Measurements from ENCODE around the gene ARL4A. TPM values are rescaled to one million over a fixed set of nuclear protein-coding genes. Genes with fewer than 3 reads are reported as not detected.

The ARL4A gene
- total and polyA plus RNA-seq, 2 donors (not counting 3 experiments of a cell fraction or from before 2014, with no cell fraction given) = 34.1 to 43.2 TPM

GRCh38 chr7:12708314-12708713 lies 20.9 kb downstream of the ARL4A start:
- no peak overlapping the region for H3K4me3 ChIP-seq (replicated peaks in 1 of 3; ENCODE audit: insufficient read depth in 1 of 3, low read depth in 1 of 3, low read length in 3 of 3)
- H3K9ac ChIP-seq (replicated peaks; ENCODE audit: extremely low read depth, insufficient read depth, low read length) = no peak overlapping the region
- POLR2A ChIA-PET = no interaction called here
- no peaks in the 10 kb centered on the region for H3K36me3 ChIP-seq (ENCODE audit: control insufficient read depth in 2 of 2, extremely low read depth in 1 of 2, insufficient read depth in 2 of 2, low read length in 2 of 2)
- no peaks in the 10 kb centered on the region for H4K20me1 ChIP-seq (replicated peaks; ENCODE audit: control insufficient read depth, extremely low read depth, insufficient read depth, low read length)
- no TSS peak for BruUV-seq (replicated peaks)
- intact Hi-C loops (cut with micrococcal nuclease) (no loop called here), dilution Hi-C loops (cut with MboI; ENCODE audit: extremely low pct_ligation_motif_present, low sequenced_read_pairs) (no loop called here)
- DNase-seq (ENCODE audit: low read depth, low spot score) (peak; percentile 64), FAIRE-seq (no peak)
- no peaks in the 10 kb centered on the region for H3K9me1 ChIP-seq (replicated peaks; ENCODE audit: control insufficient read depth, extremely low read depth, insufficient read depth, low read length)
- H3K9me3 ChIP-seq (replicated peaks; ENCODE audit: control insufficient read depth, insufficient read depth, low read length) = no peaks in the 10 kb centered on the region
- no peak overlapping the region for H2AFZ ChIP-seq (ENCODE audit: low read depth, low read length)
- no peak overlapping the region for H3K27ac ChIP-seq (ENCODE audit: insufficient read depth, low read depth, low read length)
- no peaks in the 10 kb centered on the region for H3K27me3 ChIP-seq (ENCODE audit: control insufficient read depth in 2 of 2, insufficient read depth in 2 of 2, low read length in 2 of 2)
- TF ChIP-seq POLR2AphosphoS5 (IDR thresholded peaks at IDR 0.05; ENCODE audit: insufficient read depth, low read depth, low read length) (no peak), MAX (IDR thresholded peaks at IDR 0.05; ENCODE audit: insufficient read depth, insufficient read length) (no peak), EZH2 (IDR thresholded peaks at IDR 0.05; ENCODE audit: borderline replicate concordance, low read depth, low read length, severe bottlenecking) (no peak)
- no peaks in the 10 kb centered on the region for H3K4me1 ChIP-seq (ENCODE audit: control insufficient read depth, extremely low read depth, insufficient read depth, low read length)
- H3K79me2 ChIP-seq (ENCODE audit: control insufficient read depth, insufficient read depth, low read length) = no peaks in the 10 kb centered on the region
- CTCF ChIA-PET = interaction anchor here (1.4 kb wide), 1 partner anchor 21 kb away, joined by 4 read pairs; the partner anchor contains the start of gene ARL4A
- no peak overlapping the region for H3K4me2 ChIP-seq (ENCODE audit: insufficient read depth, low read length)

GRCh38 chr7:12709726-12710502 lies 22.5 kb downstream of the ARL4A start:
- no peaks in the 10 kb centered on the region for H3K4me1 ChIP-seq (ENCODE audit: control insufficient read depth, extremely low read depth, insufficient read depth, low read length)
- intact Hi-C loops (cut with micrococcal nuclease) = no loop called here

More at GRCh38 chr7:12709726-12710502, 22.5 kb downstream of the ARL4A start:
- H3K79me2 ChIP-seq (ENCODE audit: control insufficient read depth, insufficient read depth, low read length) = no peaks in the 10 kb centered on the region
- ChIA-PET CTCF (interaction anchor here (0.9 to 1.4 kb wide), 2 partner anchors 23 kb away, joined by 3 to 4 read pairs; partner anchors contain the start of gene ARL4A), POLR2A (no interaction called here)
- H3K9ac ChIP-seq (replicated peaks; ENCODE audit: extremely low read depth, insufficient read depth, low read length) = no peak overlapping the region
- no peaks in the 10 kb centered on the region for H3K9me1 ChIP-seq (replicated peaks; ENCODE audit: control insufficient read depth, extremely low read depth, insufficient read depth, low read length)
- no peak for FAIRE-seq
- no peaks in the 10 kb centered on the region for H3K9me3 ChIP-seq (replicated peaks; ENCODE audit: control insufficient read depth, insufficient read depth, low read length)
- BruUV-seq (replicated peaks) = no TSS peak
- dilution Hi-C loops (cut with MboI; ENCODE audit: extremely low pct_ligation_motif_present, low sequenced_read_pairs) = no loop called here
- no peak overlapping the region for H2AFZ ChIP-seq (ENCODE audit: low read depth, low read length)
- no peaks in the 10 kb centered on the region for H3K27me3 ChIP-seq (ENCODE audit: control insufficient read depth in 2 of 2, insufficient read depth in 2 of 2, low read length in 2 of 2)
- no peaks in the 10 kb centered on the region for H4K20me1 ChIP-seq (replicated peaks; ENCODE audit: control insufficient read depth, extremely low read depth, insufficient read depth, low read length)
- H3K4me3 ChIP-seq (replicated peaks in 1 of 3; ENCODE audit: insufficient read depth in 1 of 3, low read depth in 1 of 3, low read length in 3 of 3) = no peak overlapping the region
- H3K36me3 ChIP-seq (ENCODE audit: control insufficient read depth in 2 of 2, extremely low read depth in 1 of 2, insufficient read depth in 2 of 2, low read length in 2 of 2) = no peaks in the 10 kb centered on the region
- no peak for DNase-seq (ENCODE audit: low read depth, low spot score)
- H3K27ac ChIP-seq (ENCODE audit: insufficient read depth, low read depth, low read length) = no peak overlapping the region
- TF ChIP-seq JUN (IDR thresholded peaks at IDR 0.05; ENCODE audit: borderline replicate concordance, insufficient read depth, insufficient read length, low read depth) (no peak), GATA2 (IDR thresholded peaks at IDR 0.05; ENCODE audit: insufficient read depth, insufficient read length, low read depth, low read length) (no peak), MYC (IDR thresholded peaks at IDR 0.05; ENCODE audit: low read depth, low read length) (no peak), MAX (IDR thresholded peaks at IDR 0.05; ENCODE audit: insufficient read depth, insufficient read length) (no peak), CTCF (IDR thresholded peaks at IDR 0.05; ENCODE audit: extremely low read depth in 1 of 2, insufficient read depth in 1 of 2, low read depth in 1 of 2, low read length in 2 of 2) (no peak), POLR2A (IDR thresholded peaks at IDR 0.05; ENCODE audit: low read depth, low read length) (no peak), FOS (IDR thresholded peaks at IDR 0.05; ENCODE audit: borderline replicate concordance, insufficient read depth, low read length) (no peak), EZH2 (IDR thresholded peaks at IDR 0.05; ENCODE audit: borderline replicate concordance, low read depth, low read length, severe bottlenecking) (no peak), POLR2AphosphoS5 (IDR thresholded peaks at IDR 0.05; ENCODE audit: insufficient read depth, low read depth, low read length) (no peak)
- H3K4me2 ChIP-seq (ENCODE audit: insufficient read depth, low read length) = no peak overlapping the region
